GM12878 (cell line): ENCODE data around the gene SLC11A2. TPM values are rescaled to one million over a fixed set of nuclear protein-coding genes. Genes with fewer than 3 reads are reported as not detected.

Source experiments
- ATAC-seq: fragments of 200-7000 bp; cut with Tn5 transposase; 3 replicates; pipeline ENCODE4 v1.9.1; 2020; ENCODE audit warnings: mild to moderate bottlenecking, moderate library complexity
- BruUV-seq: library from RNA; stranded (reverse); fragments of 400-500 nt; replicated peaks from 2 replicates; lab custom pipeline; 2021; lab: Mats Ljungman, UMichigan
- CTCF ChIA-PET: fragments of 300-600 bp; sonication (Branson Sonifier 250); formaldehyde crosslinking; extraction: SDS; loops from one replicate; lab custom pipeline; 2021; ENCODE audit warnings: inconsistent platforms; lab: Yijun Ruan, JAX
- POLR2A ChIA-PET: fragments of 350-600 bp; formaldehyde crosslinking; extraction: SDS; loops from one replicate; lab custom pipeline; 2021; ENCODE audit warnings: inconsistent platforms; lab: Charles Lee
- RAD21 ChIA-PET: fragments of 300-600 bp; sonication (Branson Sonifier 250); formaldehyde crosslinking; loops from one replicate; lab custom pipeline; 2023; ENCODE audit warnings: antibody characterized with exemption; ENCODE audit not compliant: unreplicated experiment; lab: Charles Lee
- SMC1A ChIA-PET: fragments of 300-600 bp; sonication (Branson Sonifier 250); formaldehyde crosslinking; loops from one replicate; lab custom pipeline; 2023; ENCODE audit not compliant: unreplicated experiment, uncharacterized antibody; lab: Charles Lee
- DNase-seq: peaks from one replicate; pipeline ENCODE4 v3.0.0-alpha.2; 2011; ENCODE audit warnings: low read depth, low spot score
- FAIRE-seq: peaks from 3 replicates; lab custom pipeline; 2011; peaks lifted over from hg19 to GRCh38; lab: Jason Lieb, UNC
- H2AFZ ChIP-seq: 2 replicates; pipeline ENCODE4 v1.6.0; 2011; ENCODE audit warnings: low read depth, low read length, control low read depth; ENCODE audit not compliant: control insufficient read depth
- H3K27ac ChIP-seq: 2 replicates; pipeline ENCODE4 v1.5.1; 2011; ENCODE audit warnings: control low read depth; ENCODE audit not compliant: control insufficient read depth, insufficient read depth
- H3K27me3 ChIP-seq, 2 experiments: replicated peaks in 1 of 2; 2 replicates each; pipeline versions ENCODE4 v1.6.0 to v1.6.1; 2011; ENCODE audit warnings: low read length in 1 of 2; ENCODE audit not compliant: control insufficient read depth in 2 of 2, insufficient read depth in 2 of 2
- H3K36me3 ChIP-seq, 2 experiments: 2 replicates each; pipeline ENCODE4 v1.5.1; 2011; ENCODE audit warnings: low read length in 1 of 2; ENCODE audit not compliant: control insufficient read depth in 2 of 2, insufficient read depth in 2 of 2
- H3K4me1 ChIP-seq: 2 replicates; pipeline ENCODE4 v1.6.1; 2011; ENCODE audit warnings: mild to moderate bottlenecking, low read length, moderate library complexity, mixed read lengths; ENCODE audit not compliant: control insufficient read depth, insufficient read depth
- H3K4me2 ChIP-seq: 2 replicates; pipeline ENCODE4 v1.6.0; 2011; ENCODE audit warnings: control low read depth; ENCODE audit not compliant: control insufficient read depth, insufficient read depth
- H3K4me3 ChIP-seq: fragments of 200-600 bp; sonication (generic); 2 replicates; pipeline ENCODE4 v1.5.1; 2016
- H3K79me2 ChIP-seq: 2 replicates; pipeline ENCODE4 v1.6.0; 2011; ENCODE audit warnings: low read length; ENCODE audit not compliant: control insufficient read depth, insufficient read depth
- H3K9ac ChIP-seq: 2 replicates; pipeline ENCODE4 v1.8.0; 2011; ENCODE audit warnings: low read length, control low read depth, mixed read lengths; ENCODE audit not compliant: control insufficient read depth, insufficient read depth
- H3K9me3 ChIP-seq: replicated peaks from 3 replicates; pipeline ENCODE4 v1.5.1; 2011; ENCODE audit warnings: mild to moderate bottlenecking, low read length; ENCODE audit not compliant: control insufficient read depth, insufficient read depth
- H4K20me1 ChIP-seq: 2 replicates; pipeline ENCODE4 v1.6.0; 2011; ENCODE audit not compliant: control insufficient read depth, insufficient read depth
- FOS ChIP-seq: IDR thresholded peaks from 3 replicates; pipeline ENCODE4 v1.6.1; 2011; ENCODE audit warnings: borderline replicate concordance; ENCODE audit not compliant: insufficient read length; ENCODE audit errors: extremely low read depth
- GABPA ChIP-seq: IDR thresholded peaks from 2 replicates; pipeline ENCODE4 v1.6.1; 2014; ENCODE audit warnings: antibody characterized with exemption, low read depth, mild to moderate bottlenecking, inconsistent platforms
- NKRF ChIP-seq: fragments of 450-650 bp; conservative IDR thresholded peaks from 2 replicates; pipeline ENCODE4 v1.6.1; 2017; ENCODE audit warnings: mild to moderate bottlenecking, moderate library complexity
- RAD21 ChIP-seq: IDR thresholded peaks from 2 replicates; pipeline ENCODE4 v1.6.1; 2011; ENCODE audit warnings: mild to moderate bottlenecking, low read depth, low read length, moderate library complexity; ENCODE audit not compliant: insufficient read depth
- SMAD5 ChIP-seq: IDR thresholded peaks from 2 replicates; pipeline ENCODE4 v1.6.1; 2016; ENCODE audit warnings: antibody characterized with exemption, low read depth
- SMC3 ChIP-seq: IDR thresholded peaks from 2 replicates; pipeline ENCODE4 v1.6.1; 2011; ENCODE audit warnings: low read length, improper control_type of control experiment, borderline replicate concordance
- WGBS: methylation state at CpG from one replicate; pipeline ENCODE4 v1.1.6; 2016; ENCODE audit warnings: low lambda C conversion rate; ENCODE audit not compliant: insufficient replicate concordance, insufficient coverage; ENCODE audit errors: missing lambda C conversion rate; 5-methylcytosine and 5-hydroxymethylcytosine counted together
- in situ Hi-C: fragments of 300-500 bp; cut with MboI; formaldehyde crosslinking; loops from 9 replicates; pipeline ENCODE4 v1.14.3; 2018; ENCODE audit warnings: mixed read lengths
- intact Hi-C: fragments of 100-400 bp; cut with micrococcal nuclease; formaldehyde crosslinking; loops from one replicate; pipeline ENCODE4 v1.14.2; 2022; ENCODE audit not compliant: unreplicated experiment
- polyA plus RNA-seq, 11 experiments: library from polyadenylated mRNA; depleted of rRNA in 4 of 11; unstranded in 6 of 11; stranded (reverse) in 5 of 11; fragments of >200 nt; fragmentation: Nextera tagmentation in 4 of 11; fragmentation: Illumina TruSeq in 1 of 11; extraction: Ambion mirVana in 4 of 11; extraction: Trizol in 1 of 11; gene quantifications; 1 replicate in 1 of 11; 2 replicates in 10 of 11; pipeline versions ENCODE4 v1.2.1 to v1.2.3, GENCODE V29; 2011 to 2016; ENCODE audit warnings: inconsistent platforms in 2 of 11, missing spikeins in 2 of 11, low read depth in 1 of 11
- total RNA-seq, 4 experiments: library from RNA; depleted of rRNA in 3 of 4; stranded (reverse); fragments of >200 nt in 3 of 4; fragmentation: Illumina TruSeq in 1 of 4; extraction: Trizol in 1 of 4; gene quantifications; 2 replicates each; pipeline versions ENCODE4 v1.2.1 to v1.2.3, GENCODE V29; 2013 to 2021

Gene SLC11A2
- total and polyA plus RNA-seq, 10 of the 15 experiments (the other 5 are each of a cell fraction or from before 2014, with no cell fraction given) = 6.2 to 29.4 (median 15.6) TPM

- ChIA-PET SMC1A (interaction anchor here (0.7 kb wide), 1 partner anchor 158 kb away, joined by 3 read pairs; no protein-coding TSS in a partner anchor), POLR2A (interaction anchor here (1.0 kb wide), 1 partner anchor 20 kb away, joined by 3 read pairs; no protein-coding TSS in a partner anchor), CTCF (no interaction called here), RAD21 (no interaction called here)
- in situ Hi-C loops = no loop called here
- DNase-seq = no peak
- Histone ChIP-seq H2AFZ (no peak overlapping the region), H3K9me3 (no peaks in the 10 kb centered on the region; the same call in 2 of the 3 replicates), H3K27me3 (no peaks in the 10 kb centered on the region), H3K79me2 (no peaks in the 10 kb centered on the region), H3K4me3 (no peak overlapping the region), H3K4me2 (no peak overlapping the region), H3K4me1 (no peaks in the 10 kb centered on the region), H3K27ac (no peak overlapping the region), H4K20me1 (no peaks in the 10 kb centered on the region), H3K36me3 (no peaks in the 10 kb centered on the region), H3K9ac (no peak overlapping the region)
- ATAC-seq = no peak
- intact Hi-C loops = no loop called here
- BruUV-seq = no TSS peak
- TF ChIP-seq NKRF (no peak), SMC3 (no peak), SMAD5 (no peak), FOS (no peak), RAD21 (no peak), GABPA (no peak)
- 88% methylated on average over 2 of the region's 2 CpGs for WGBS
- no peak for FAIRE-seq
These were observed 75.1 kb downstream of the SLC11A2 start for GRCh38 chr12:50951112-50951511.
